Omental fat pad (tissue), 4 donors: ENCODE results near the gene GABARAP. TPM values are rescaled to one million over a fixed set of nuclear protein-coding genes. Genes with fewer than 3 reads are reported as not detected.

Experiments used
- ATAC-seq: fragments of 150-250 bp; one replicate; pipeline ENCODE4 v1.9.1; 2016; ENCODE audit warnings: mild to moderate bottlenecking, moderate library complexity; ENCODE audit not compliant: low FRiP score
- DNase-seq: peaks from one replicate; pipeline ENCODE4 v3.0.0-alpha.2; 2019; ENCODE audit warnings: low spot score
- CTCF ChIP-seq, 3 donors: fragments of 450-650 bp; IDR thresholded peaks; one replicate each; pipeline ENCODE4 v1.5.1; 2016 to 2017; ENCODE audit warnings: antibody characterized with exemption in 3 of 3, mild to moderate bottlenecking in 3 of 3, moderate library complexity in 2 of 3
- total RNA-seq, 4 donors: library from RNA; depleted of rRNA; stranded (reverse); fragments of >200 nt; gene quantifications; one replicate each; pipeline ENCODE4 v1.1.0, GENCODE V29; 2016

Gene GABARAP
- total RNA-seq, 4 donors from 2014 or later = 316 to 526 (median 376) TPM

GRCh38 chr17:7253082-7253481 lies 10.8 kb upstream of the GABARAP start:
- ATAC-seq (no peak), DNase-seq (no peak)
- no peak for TF ChIP-seq CTCF (IDR thresholded peaks at IDR 0.05)

GRCh38 chr17:7252176-7253043 lies 10.2 kb upstream of the GABARAP start, which contains the start of gene ELP5:
ELP5 (plus strand) TSS chr17:7252215; CDS start chr17:7252551, 336 bp downstream.
- TF ChIP-seq CTCF (IDR thresholded peaks at IDR 0.05) = no peak
- DNase-seq (peak; percentile 92), ATAC-seq (peak; percentile 75)

- ATAC-seq (peak; percentile 95), DNase-seq (peak; percentile 96)
- TF ChIP-seq CTCF (IDR thresholded peaks at IDR 0.05) = no peak
Measured at GRCh38 chr17:7251661-7252175, 9.5 kb upstream of the GABARAP start, which contains the start of gene CTDNEP1. CTDNEP1 (minus strand) TSS chr17:7251734; CDS start chr17:7251296, 438 bp downstream.

DNA sequence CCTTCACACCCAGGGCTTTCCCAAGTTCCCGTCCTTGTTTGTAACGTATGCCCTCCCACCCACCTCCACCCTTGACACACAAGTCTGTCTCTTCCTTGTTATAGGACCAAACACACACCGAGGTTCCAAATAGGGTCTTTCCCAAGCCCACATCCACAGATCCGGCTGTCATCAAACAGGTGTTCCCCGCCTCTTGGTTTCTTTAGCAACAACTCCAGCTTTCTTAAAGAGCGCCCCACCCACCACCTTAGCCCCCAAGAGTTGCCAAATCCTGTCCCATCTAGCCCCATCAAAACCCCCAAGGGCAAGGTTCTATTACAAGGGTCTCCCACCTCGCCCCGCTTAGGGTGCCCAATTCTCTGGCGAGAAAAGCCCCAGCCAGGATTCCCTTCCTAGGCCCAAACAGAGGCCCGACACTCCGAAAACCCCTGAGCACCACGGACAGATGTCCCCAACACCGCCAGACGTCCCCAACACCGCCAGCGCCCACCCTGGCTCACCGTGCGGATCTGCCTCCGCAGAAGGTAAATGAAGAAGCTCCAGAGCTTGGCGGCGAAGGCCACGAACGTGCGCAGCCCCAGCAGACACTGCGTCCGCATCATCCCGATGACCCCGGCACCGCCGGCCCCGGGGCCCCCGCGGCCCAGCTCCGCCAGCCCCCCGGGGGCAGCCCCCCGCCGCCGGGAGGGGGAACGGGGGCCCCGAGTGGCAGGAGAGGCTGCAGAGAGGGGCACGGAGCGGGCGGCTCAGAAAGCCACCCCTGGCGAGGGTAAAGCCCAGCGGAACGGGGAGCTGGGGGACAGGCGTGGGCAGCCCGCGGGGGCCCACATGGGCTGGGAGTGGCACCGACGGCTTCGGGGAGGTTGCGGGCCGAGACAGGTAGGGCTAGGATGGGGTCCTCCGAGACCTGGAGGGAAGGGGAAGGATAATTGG lies 8.7 kb upstream of the GABARAP start:
- ATAC-seq (peak; percentile 4), DNase-seq (no peak)
- TF ChIP-seq CTCF (IDR thresholded peaks at IDR 0.05) = no peak

- TF ChIP-seq CTCF (IDR thresholded peaks at IDR 0.05) = no peak
- no peak for DNase-seq
- ATAC-seq = no peak
Measured at GRCh38 chr17:7249830-7250229, 7.6 kb upstream of the GABARAP start.

DNA sequence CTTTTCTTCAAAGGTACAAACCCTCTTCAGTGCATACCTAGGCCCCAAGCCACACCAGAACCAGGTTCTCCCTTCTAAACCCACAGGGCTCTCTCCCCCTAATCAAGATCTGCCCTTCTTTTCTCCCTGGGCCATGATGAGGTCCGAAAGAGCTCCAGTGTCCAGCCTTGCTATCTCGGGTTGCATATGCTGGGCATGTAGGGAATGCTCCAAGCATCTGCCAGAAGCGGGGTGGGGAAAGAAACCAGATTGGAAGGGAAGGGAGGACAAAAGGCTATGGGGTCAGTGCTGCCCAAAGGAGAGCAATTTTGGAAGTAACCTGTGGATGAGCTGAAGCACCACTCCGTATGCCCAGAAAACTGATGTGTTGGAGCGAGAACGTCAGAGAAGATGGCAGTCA lies 7.0 kb upstream of the GABARAP start:
- ATAC-seq (no peak), DNase-seq (no peak)
- TF ChIP-seq CTCF (IDR thresholded peaks at IDR 0.05) = no peak
